GM18858 (cell line): Measurements from ENCODE around the gene MTNR1B.

Source experiments
- ATAC-seq: cut with Tn5 transposase; IDR thresholded peaks from one replicate; pipeline ENCODE4 v1.9.1; 2021; ENCODE audit not compliant: unreplicated experiment

The MTNR1B gene

GRCh38 chr11:92969634-92970347 lies at the start of gene MTNR1B:
MTNR1B (plus strand) TSS chr11:92969651; CDS start chr11:92969726, 75 bp downstream.
- no peak for ATAC-seq

DNA sequence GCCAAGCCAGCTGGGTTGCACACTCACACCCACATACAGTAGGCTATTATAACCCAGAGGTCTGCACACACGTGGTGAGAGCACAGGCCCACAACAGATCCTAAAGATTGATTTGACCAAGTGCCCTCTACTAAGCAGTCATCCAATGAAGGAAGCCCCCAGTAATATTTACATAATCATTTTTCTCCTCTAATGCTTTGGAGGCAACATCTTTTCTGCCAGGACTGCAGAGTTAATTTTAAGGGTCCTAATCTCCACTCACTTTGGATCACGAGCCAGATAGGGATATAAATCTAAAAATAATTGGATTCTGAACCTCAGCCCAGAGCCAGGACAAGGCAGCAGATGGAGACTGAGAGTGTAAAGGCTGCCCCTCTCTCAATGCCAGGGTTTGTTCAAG lies 49.1 kb upstream of the MTNR1B start:
- ATAC-seq: no peak

GRCh38 chr11:92922731-92923130 lies 46.7 kb upstream of the MTNR1B start:
- ATAC-seq: no peak

DNA sequence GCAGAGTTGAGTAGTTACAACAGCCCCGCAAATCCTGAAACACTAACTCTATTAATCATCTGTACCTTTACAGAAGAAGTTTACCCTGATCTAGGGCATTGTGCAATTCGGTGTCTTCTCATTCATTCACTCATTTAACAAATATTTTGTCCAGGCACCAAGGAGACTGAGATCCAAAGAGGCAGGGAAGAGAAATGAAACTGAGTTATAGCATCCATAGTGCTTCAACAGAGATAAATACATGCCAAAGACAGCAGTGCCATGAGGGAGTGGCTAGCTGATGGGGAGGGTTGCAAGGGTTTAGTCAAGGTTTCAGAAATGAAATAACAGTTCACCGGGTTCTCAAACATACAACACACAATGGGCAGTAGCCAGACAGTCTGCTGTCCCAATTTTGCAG lies 40.2 kb upstream of the MTNR1B start:
- ATAC-seq: no peak

DNA sequence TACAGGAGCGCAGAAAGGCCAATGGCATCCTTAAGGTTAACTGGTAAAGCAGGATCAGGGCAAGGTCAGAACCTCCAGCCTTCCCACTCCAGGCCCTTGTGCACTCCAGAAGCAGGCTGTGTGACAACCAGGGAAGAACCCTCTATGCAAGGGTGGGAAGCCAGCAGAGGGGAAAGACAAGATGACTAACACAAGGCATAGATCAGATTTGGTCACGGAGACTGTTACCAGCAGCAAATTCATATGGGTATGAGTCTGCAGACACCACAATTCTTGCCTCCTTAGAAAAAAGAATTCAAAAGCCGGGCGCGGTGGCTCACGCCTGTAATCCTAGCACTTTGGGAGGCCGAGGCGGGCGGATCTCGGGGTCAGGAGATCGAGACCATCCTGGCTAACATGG lies 39.8 kb upstream of the MTNR1B start:
- ATAC-seq: no peak

- no peak for ATAC-seq
These were observed 37.6 kb upstream of the MTNR1B start for GRCh38 chr11:92931746-92932422.

GRCh38 chr11:92939305-92939704 lies 30.1 kb upstream of the MTNR1B start:
- no peak for ATAC-seq

DNA sequence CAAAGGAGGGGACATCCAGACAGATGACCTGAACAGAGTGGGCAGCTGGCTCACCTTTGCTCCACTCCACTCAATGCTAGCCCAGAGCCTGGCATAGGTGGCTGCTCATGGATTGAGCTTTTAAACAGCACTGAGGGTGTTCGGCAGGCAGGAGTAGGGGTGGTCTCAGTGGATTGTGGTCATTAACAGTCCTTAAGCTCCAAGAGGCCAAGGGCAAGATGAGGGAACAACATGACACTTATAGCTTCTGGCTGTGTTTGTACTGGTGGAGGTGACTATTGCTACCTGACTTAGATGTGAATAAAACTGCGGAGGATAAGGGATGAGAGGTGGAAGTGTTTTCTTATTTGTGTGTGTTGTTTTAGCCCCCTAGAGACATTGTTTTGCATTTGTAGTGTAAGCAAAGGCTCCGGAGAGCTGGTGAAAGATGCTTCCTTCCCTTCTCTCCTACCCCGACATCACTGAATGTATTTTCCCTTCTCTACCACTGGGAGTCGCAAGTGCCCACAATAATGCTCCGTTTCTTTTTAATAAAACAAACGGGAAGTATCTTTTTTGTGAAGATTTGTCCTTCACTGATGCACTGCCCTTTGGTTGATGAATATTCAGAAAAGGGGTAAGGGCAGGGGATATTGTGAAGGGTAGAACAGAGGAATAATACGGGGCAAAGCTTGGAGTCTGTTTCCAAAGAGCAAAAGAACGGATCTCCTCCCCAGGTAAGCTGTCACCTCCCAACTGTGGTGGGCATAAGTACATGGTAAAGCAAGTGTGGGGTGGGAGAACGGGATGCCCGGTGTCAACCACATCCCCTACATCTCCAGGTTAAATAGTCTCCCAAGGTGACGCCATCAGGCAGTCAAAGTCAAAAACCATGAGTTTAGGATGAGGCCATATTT lies 27.5 kb upstream of the MTNR1B start:
- ATAC-seq: peak; percentile 74

- ATAC-seq: no peak
These were observed 22.7 kb upstream of the MTNR1B start for GRCh38 chr11:92946707-92947106.

GRCh38 chr11:92948116-92948515 lies 21.3 kb upstream of the MTNR1B start:
- no peak for ATAC-seq

GRCh38 chr11:92954003-92954402 lies 15.4 kb upstream of the MTNR1B start:
- ATAC-seq: no peak

- no peak for ATAC-seq
These were observed 13.6 kb upstream of the MTNR1B start for GRCh38 chr11:92955860-92956259.

DNA sequence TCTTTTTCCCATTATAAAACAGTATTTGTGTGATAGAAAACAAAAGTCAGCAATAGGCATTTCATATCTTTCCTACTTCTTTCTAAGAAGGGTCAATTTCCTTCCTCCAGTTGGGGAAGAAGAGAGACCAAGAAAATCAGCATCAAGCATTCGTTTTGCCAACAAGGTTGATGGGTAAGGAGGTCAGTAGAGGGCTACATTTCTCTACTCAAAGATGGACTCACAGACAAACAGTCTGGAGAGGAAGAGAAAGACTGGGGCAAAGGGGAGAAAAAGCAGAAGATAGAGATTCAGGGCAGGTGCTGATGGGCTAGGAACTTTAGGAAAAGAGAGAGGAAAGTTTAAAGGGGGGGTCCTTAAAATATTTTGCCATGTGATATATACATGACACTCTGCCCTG lies 8.6 kb upstream of the MTNR1B start:
- ATAC-seq: no peak

GRCh38 chr11:92962446-92962845 lies 7.0 kb upstream of the MTNR1B start:
- no peak for ATAC-seq

- no peak for ATAC-seq
These were observed 5.0 kb upstream of the MTNR1B start for GRCh38 chr11:92964471-92964870.

GRCh38 chr11:92965196-92965595 lies 4.3 kb upstream of the MTNR1B start:
- ATAC-seq: no peak

- no peak for ATAC-seq
These were observed 2.3 kb upstream of the MTNR1B start for GRCh38 chr11:92967178-92967577.

GRCh38 chr11:92967867-92968266 lies 1.6 kb upstream of the MTNR1B start:
- no peak for ATAC-seq

DNA sequence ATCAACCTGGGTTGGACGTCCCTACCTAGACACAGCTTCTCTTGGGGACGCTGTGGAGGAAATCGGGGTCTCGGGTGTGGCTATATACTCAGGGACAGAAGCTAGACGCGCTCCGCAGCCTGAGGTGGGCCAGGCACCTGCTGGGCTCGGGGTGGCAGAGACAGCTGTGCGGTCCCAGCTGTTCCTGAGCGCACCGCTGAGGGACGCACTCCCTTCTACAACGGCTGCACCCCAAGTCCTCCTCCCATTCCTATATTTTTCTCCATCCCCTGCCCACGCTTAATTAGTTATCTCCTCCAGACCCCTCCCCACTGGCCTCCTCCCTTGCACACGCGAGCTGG lies 188 bp upstream of the MTNR1B start:
- ATAC-seq: no peak

DNA sequence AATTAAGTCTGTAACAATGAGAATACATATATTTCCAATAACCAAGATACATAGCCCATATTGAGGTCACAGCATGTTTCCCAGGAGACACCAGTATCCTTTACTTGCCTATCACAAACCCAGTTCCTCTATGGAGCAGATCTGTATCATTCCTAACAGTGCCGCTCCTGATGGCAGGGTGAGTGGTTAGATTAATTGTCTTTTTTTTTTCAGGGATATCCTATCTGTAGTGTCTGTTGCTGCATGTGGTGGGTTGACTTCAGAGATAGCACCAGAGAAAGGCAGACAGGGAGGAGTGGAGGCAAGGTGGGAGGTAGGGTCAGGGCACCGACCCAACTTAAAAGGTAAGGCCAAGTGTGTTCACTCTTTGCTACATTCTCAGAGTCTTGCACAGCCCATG lies 2.8 kb downstream of the MTNR1B start:
- no peak for ATAC-seq

DNA sequence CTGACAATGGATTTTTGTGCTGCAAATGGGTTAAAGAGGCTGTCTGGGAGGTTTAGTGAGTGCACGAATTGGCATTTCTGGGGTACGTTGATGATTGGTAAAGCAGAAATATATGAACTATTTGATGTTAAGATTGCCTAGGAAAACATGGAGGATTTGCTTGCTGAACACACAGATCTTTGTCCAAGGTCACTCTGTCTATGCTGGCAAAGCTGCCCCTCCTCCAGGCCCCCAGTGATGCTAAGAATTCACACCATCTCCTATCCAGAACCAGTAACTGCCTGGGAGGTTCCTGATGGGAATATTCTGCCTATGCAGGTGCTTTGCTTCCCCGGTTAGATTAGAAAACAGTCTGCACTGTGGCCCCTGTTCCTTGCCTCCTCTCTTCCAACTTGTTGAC lies 5.8 kb downstream of the MTNR1B start:
- ATAC-seq: no peak

- ATAC-seq: no peak
These were observed 7.2 kb downstream of the MTNR1B start for GRCh38 chr11:92976681-92977080.
